C1 segment of cervical spinal cord (tissue), 14 donors: ENCODE results near the gene ABCB9.
"Not testable (repeated sequence)": the region's sequence is repeated elsewhere in the genome, so short reads cannot be mapped to it uniquely, and the experiment has no call there.

Source experiments
- DNase-seq, 14 donors: peaks; one replicate each; lab custom pipeline; 2025; lab: John Stamatoyannopoulos, UW

ABCB9 gene

DNA sequence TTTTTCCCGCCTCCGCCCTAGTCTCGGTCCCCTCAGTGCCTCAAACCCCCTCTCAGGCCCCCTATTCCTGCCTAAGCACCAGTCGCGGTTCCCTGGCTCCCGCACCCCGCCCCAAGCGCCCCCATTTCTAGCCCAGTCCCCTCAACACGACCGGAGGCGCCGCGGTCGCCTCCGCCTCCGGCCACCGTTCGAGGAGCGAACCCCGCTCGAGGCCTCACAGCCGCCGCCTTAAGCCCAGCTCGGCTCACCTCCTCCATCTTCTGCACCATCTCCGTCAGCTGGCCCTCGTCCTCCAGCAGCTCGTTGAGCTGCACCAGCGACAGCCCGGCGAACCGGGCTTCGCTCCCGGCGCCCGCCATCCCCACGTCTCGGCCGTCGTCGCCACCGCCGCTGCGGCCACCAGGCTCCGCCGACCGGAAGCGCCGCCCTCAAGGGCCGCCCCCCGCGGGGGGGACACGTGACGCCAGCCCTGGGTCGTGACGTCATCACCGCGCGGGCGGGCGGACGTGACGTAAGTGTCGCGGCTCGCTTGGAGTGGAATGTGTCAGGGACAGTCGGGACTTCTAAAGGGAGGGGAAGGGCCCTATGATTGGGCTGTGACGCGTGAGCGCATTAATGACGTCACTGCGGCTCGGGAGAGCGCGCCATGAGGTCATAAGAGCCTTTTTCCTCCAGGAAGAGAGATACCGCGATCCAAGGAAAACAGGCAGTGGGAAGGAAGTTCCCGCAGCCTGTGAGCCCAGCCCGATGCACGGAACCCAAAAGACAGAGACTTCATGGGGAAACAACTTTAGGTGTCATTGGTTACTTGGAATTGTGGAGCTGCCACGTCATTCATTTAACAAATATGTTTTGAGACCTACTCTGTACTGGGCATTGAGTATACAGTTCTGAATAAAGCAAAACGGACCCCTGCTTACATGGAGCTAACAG lies 70.3 kb downstream of the ABCB9 start, which contains the start of gene VPS37B:
TSS of gene VPS37B (minus strand) at position 421 of the 933 bp plus-strand sequence. CDS start at position 359, 62 bp downstream.
- peak in 12 of 14 donors; percentile 27 to 74 (median 60) for DNase-seq

- no peak for DNase-seq
Measured at GRCh38 chr12:122895320-122895703, 71.0 kb downstream of the ABCB9 start.

DNA sequence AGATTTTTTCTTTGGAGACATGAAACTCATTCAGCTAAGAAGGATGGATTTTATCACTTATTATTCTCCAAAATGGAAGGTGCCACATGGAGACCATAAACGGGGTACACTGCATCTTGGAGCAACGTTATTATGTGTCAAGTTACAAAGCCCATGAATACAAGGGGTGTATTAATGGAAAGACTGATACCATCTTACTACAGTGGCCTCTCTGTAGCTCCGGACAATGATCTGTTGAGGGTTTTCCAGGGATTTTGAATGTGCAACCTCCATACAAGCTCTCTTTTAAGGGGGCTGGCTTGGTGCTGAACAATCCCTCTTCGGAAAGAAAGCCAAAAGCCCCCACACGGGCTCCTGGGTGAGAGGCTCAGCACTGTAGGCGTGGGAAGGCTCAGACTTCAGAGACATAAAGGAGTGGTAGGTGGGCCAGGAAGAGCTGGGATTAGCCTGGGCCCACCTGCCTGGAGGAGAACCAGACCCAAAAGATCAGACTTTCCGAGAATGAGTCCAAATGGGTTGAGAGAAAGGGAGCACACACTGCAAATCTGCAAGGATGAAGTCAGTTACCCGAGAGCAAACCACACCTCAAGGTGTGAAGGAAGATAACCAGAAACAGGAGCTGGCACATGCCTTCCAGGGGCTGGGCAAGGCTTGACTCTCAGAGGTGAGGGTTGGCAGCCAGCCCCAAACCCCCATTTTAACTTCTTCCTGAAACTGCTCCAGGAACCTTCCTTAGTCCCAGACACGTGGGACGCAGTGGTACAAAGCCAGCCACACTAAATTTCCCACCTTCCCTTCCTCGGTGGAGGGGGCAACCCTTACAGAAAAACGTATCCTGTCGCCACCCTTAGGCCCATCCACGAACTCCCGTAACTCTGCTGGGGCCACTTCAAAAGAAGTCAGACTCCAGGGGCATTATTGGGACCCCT lies 71.8 kb downstream of the ABCB9 start:
- DNase-seq = peak in 3 of 14 donors; percentile 22 to 37 (median 23)

DNA sequence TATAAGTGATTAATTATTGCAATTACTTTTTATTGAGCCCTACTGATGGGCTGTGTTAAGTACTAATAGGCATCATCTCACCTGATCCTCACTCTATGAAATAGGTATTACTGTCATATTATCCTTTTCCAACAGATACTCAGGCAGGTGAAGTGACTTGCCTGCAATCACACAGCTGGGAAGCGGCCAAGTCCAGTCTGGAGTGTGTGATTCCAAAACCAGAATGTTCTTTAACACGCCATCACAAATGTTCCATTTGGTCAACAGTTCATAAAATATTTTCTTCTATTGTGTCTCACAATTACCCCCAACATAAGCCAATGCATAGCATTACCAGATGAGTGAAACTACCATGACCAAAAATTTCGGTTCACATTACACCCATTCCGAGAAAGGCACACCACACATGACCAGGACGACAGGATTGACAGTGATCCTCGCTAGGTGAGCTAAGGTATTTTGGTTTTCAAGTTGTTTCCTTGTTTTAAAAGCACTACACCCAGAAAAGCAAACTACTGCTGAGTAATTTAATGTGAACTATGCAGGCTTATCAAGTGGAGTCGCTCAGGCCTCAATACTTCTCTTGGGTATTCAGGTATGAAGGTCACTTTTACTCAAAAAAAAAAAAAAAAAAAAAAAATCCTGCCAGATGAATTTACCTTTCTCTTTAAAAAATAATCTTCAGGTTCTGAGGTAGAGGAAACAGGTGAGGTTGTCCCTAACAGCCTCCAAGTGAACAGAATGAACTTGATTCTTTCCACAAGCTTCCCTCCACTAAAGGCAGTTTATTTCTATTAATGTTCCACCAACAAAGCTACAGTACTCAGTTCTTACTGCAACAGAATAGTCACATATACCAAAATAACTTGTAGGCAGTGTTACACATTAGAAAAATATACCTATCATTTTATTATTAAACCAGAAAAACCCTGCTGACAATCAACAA lies 72.8 kb downstream of the ABCB9 start:
- DNase-seq = no peak

GRCh38 chr12:122892724-122893123 lies 73.5 kb downstream of the ABCB9 start:
- not testable (repeated sequence) for DNase-seq

GRCh38 chr12:122891661-122892525 lies 74.4 kb downstream of the ABCB9 start:
- peak in 2 of 14 donors; percentile 14 to 16 for DNase-seq

DNA sequence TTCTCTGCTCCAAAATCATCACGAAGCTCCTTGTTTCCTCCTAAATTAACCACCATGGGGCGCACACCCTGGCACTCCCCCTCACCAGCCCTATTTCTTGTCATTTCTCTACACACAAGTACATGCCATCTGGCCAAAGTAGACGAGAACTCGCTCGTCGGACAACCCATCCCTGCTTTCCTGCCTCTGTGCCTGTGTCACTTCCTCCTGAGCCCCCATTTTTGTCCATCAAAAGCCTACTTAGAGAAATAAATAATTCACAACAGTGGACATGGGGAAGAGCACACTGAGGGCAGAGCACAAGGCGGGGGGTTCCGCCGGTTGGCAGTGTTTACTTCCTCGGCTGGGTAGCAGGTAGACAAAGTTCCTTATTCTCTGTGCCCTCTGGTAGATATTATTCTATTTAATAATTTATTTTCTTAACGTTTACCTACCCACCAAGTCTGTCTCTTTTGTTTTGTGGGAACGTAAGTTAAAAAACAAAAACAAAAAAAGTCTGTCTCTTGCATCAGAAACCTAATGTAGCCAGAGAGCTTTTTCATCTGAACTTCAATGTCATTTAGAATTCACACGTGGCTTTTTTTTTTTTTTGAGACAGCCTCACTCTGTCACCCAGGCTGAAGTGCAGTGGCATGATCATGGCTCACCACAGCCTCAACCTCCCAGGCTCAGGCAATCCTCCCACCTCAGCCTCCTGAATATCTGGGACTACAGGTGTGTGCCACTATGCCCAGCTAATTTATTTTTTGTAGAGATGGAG lies 76.3 kb downstream of the ABCB9 start:
- DNase-seq = no peak

GRCh38 chr12:122888232-122888752 lies 78.0 kb downstream of the ABCB9 start:
- peak in 4 of 14 donors; percentile 31 to 58 (median 45) for DNase-seq

GRCh38 chr12:122887819-122888212 lies 78.4 kb downstream of the ABCB9 start:
- DNase-seq = no peak

- DNase-seq = no peak
Measured at GRCh38 chr12:122886851-122887818, 79.1 kb downstream of the ABCB9 start.

DNA sequence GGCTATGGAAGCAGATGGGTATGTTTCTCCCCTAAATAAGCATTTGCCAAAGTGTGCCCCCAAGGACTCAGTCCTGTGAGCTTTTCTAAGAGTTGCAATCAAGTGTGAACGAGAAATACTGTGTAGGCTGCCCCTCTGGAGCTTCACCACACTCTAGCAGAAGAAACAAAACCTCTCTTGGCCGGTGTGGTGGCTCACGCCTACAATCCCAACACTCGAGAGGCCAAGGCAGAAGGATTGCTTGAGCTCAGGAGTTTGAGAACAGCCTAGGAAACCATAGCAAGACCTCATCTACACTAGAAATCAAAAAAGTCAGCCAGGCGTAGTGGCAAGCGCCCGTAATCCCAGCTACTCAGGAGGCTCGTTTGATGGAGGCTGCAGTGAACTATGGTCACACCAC lies 80.1 kb downstream of the ABCB9 start:
- DNase-seq = no peak

- no peak for DNase-seq
Measured at GRCh38 chr12:122884860-122885259, 81.4 kb downstream of the ABCB9 start.

DNA sequence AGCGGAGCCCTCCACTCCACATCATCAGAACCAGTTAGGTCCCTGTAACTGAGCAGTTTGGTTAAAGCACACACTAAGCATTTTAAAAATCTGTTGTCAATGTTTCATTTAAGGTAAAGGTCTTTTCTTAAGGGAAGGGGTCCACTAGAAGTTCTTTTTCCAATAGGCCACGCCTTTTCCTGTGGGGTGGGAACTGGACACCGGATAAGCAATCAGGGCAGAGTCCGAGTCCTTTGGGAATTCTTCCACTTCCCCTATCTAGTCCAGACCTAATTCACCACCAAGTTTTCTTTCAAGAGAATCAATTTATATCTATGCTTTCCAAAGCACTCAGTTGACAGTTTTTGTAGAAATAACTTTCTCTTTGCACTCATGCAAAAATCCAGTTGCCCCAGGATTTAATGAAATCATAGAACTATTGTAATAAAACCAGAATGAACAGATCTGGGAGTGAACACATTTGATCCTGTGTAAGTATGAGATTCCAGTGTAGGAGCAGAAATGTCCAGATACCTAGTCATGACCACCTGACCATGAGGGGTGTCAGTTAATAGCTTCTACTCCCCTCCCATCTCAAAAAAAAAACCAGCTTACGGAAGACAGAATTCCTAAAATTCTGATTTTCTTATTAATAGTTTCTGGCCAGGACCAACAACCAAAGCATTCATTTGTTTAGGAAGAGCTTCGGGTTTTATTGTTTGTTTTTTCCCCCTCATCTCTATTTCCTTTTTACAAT lies 82.0 kb downstream of the ABCB9 start:
- DNase-seq = no peak

DNA sequence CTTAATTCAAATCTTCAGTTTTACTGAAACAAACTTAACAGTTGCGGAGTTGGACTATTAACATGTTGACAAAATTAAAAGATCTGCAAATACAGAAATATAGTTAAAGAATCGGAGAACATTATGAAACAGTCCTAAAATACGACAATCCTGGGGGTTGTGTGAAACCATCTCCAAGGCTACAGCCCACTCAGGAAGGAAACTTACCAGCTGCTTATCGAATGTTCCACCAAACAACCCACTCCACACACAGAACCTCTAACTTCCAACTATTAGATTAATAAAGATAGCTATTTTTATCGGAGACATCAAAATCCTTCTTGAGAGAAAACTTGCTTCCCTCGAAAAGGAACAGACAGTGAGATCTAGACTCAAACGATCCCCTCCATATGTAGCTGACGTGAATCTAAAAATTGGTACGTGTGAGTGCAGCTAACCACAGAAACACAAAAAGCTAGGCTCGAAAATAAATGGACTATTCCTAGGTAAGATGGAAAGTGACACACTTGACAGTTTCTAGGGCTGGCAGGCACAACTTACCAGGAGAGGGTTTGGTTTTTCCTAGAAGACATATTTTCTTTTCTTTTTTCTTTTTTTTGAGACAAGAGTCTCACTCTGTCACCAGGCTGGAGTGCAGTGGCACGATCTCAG lies 83.2 kb downstream of the ABCB9 start:
- no peak for DNase-seq

GRCh38 chr12:122880668-122881067 lies 85.6 kb downstream of the ABCB9 start:
- DNase-seq = peak in 8 of 14 donors; percentile 15 to 49 (median 40)

DNA sequence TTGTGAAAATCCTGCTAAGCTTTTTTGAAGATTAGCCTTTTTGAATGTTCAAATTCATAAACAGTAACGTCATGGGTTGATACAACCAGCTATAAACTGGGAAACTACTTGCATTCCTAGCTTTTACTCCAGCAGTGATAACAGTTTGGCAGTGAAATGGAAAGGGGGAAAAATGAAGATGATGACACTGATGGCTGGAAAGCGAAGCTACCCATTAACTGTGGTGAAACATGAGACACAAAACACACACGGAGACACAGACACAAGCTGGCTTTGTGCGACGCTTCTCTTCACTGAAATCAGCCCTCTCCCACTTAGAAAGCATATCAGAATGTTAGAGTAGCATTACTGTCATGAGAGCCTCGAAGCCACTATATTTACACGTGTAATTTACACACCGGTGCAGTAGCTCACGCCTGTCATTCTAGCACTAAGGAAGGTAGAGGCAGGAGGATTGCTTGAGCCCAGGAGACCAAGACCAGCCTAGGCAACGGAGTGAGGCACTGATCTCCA lies 86.1 kb downstream of the ABCB9 start:
- no peak for DNase-seq
